Mesenchymal stem cell (in vitro differentiated cells and primary cell): Measurements from ENCODE around the gene TAF4. TPM values are rescaled to one million over a fixed set of nuclear protein-coding genes. Genes with fewer than 3 reads are reported as not detected.
A peak's percentile ranks its signal among the peaks of the same experiment; 100 is the strongest.

Experiments used
- DNase-seq: peaks from one replicate; pipeline ENCODE4 v3.0.0-alpha.2; 2013
- H2AFZ ChIP-seq: one replicate; pipeline ENCODE4 v1.6.1; 2013; ENCODE audit warnings: low read depth, mild to moderate bottlenecking, control low read depth, inconsistent platforms, low read length, moderate library complexity
- H2AK5ac ChIP-seq: 2 replicates; pipeline ENCODE4 v1.6.1; 2013; ENCODE audit warnings: low read length, moderate library complexity, mild to moderate bottlenecking, inconsistent platforms; ENCODE audit not compliant: severe bottlenecking
- H2BK120ac ChIP-seq: one replicate; pipeline ENCODE4 v1.6.1; 2013; ENCODE audit warnings: low read depth, mild to moderate bottlenecking, inconsistent platforms, low read length, moderate library complexity
- H2BK12ac ChIP-seq, 2 experiments: one replicate each; pipeline ENCODE4 v1.6.1; 2013; ENCODE audit warnings: inconsistent platforms in 2 of 2, low read length in 2 of 2, mild to moderate bottlenecking in 2 of 2, moderate library complexity in 2 of 2, control low read depth in 1 of 2
- H2BK15ac ChIP-seq: one replicate; pipeline ENCODE4 v1.6.1; 2013; ENCODE audit warnings: mild to moderate bottlenecking, low read depth, inconsistent platforms; ENCODE audit not compliant: poor library complexity, severe bottlenecking
- H2BK5ac ChIP-seq: 2 replicates; pipeline ENCODE4 v1.6.1; 2013; ENCODE audit warnings: low read depth, mild to moderate bottlenecking, low read length, control low read depth, inconsistent platforms; ENCODE audit not compliant: poor library complexity, severe bottlenecking
- H3K14ac ChIP-seq, 2 experiments: one replicate each; pipeline ENCODE4 v1.6.1; 2013; ENCODE audit warnings: inconsistent platforms in 2 of 2, low read length in 2 of 2, control low read depth in 1 of 2, mild to moderate bottlenecking in 1 of 2, moderate library complexity in 1 of 2
- H3K18ac ChIP-seq, 2 experiments: one replicate each; pipeline ENCODE4 v1.6.1; 2013; ENCODE audit warnings: inconsistent platforms in 2 of 2, low read length in 2 of 2, control low read depth in 1 of 2, low read depth in 1 of 2, mild to moderate bottlenecking in 1 of 2
- H3K23ac ChIP-seq, 2 experiments: one replicate each; pipeline ENCODE4 v1.6.1; 2013; ENCODE audit warnings: inconsistent platforms in 2 of 2, low read length in 2 of 2, mild to moderate bottlenecking in 2 of 2, moderate library complexity in 2 of 2, control low read depth in 1 of 2
- H3K27ac ChIP-seq: 2 replicates; pipeline ENCODE4 v1.5.1; 2013; ENCODE audit warnings: mild to moderate bottlenecking, moderate library complexity, low read length, control low read depth, inconsistent platforms; ENCODE audit not compliant: poor library complexity, severe bottlenecking
- H3K27me3 ChIP-seq, 2 experiments: 2 replicates each; pipeline versions ENCODE4 v1.6.1 to v1.7.0; 2013; ENCODE audit warnings: low read length in 2 of 2, mild to moderate bottlenecking in 2 of 2, moderate library complexity in 2 of 2, control low read depth in 1 of 2, inconsistent platforms in 1 of 2; ENCODE audit not compliant: control insufficient read depth in 1 of 2, insufficient read depth in 1 of 2
- H3K36me3 ChIP-seq, 2 experiments: 2 replicates each; pipeline versions ENCODE4 v1.6.1 to v1.7.0; 2013; ENCODE audit warnings: low read length in 2 of 2, control low read depth in 1 of 2, inconsistent platforms in 1 of 2, low read depth in 1 of 2, mild to moderate bottlenecking in 1 of 2; ENCODE audit not compliant: insufficient read depth in 2 of 2, control insufficient read depth in 1 of 2
- H3K4ac ChIP-seq, 2 experiments: one replicate each; pipeline ENCODE4 v1.6.1; 2013; ENCODE audit warnings: inconsistent platforms in 2 of 2, low read length in 2 of 2, mild to moderate bottlenecking in 2 of 2, moderate library complexity in 2 of 2, control low read depth in 1 of 2, low read depth in 1 of 2
- H3K4me1 ChIP-seq: 2 replicates; pipeline ENCODE4 v1.6.1; 2013; ENCODE audit warnings: low read depth, low read length, control low read depth; ENCODE audit not compliant: control insufficient read depth, insufficient read depth
- H3K4me2 ChIP-seq: 2 replicates; pipeline ENCODE4 v1.6.1; 2013; ENCODE audit warnings: low read length, mild to moderate bottlenecking, inconsistent platforms; ENCODE audit not compliant: poor library complexity, severe bottlenecking
- H3K4me3 ChIP-seq, 2 experiments: 2 replicates each; pipeline versions ENCODE4 v1.5.1 to v1.7.0; 2013; ENCODE audit warnings: low read length in 2 of 2, mild to moderate bottlenecking in 2 of 2, control low read depth in 1 of 2, low read depth in 1 of 2; ENCODE audit not compliant: insufficient read depth in 1 of 2
- H3K79me1 ChIP-seq: replicated peaks from 2 replicates; pipeline ENCODE4 v1.6.1; 2013; ENCODE audit warnings: mild to moderate bottlenecking, control low read depth, low read length, inconsistent platforms; ENCODE audit not compliant: poor library complexity, severe bottlenecking
- H3K9ac ChIP-seq: 2 replicates; pipeline ENCODE4 v1.7.0; 2013; ENCODE audit warnings: mild to moderate bottlenecking, low read length, moderate library complexity
- H3K9me3 ChIP-seq: 2 replicates; pipeline ENCODE4 v1.7.0; 2013; ENCODE audit warnings: mild to moderate bottlenecking, low read length; ENCODE audit not compliant: control insufficient read depth
- H4K8ac ChIP-seq: one replicate; pipeline ENCODE4 v1.6.1; 2013; ENCODE audit warnings: inconsistent platforms, mild to moderate bottlenecking, low read length, moderate library complexity
- H4K91ac ChIP-seq: one replicate; pipeline ENCODE4 v1.6.1; 2013; ENCODE audit warnings: mild to moderate bottlenecking, low read length, inconsistent platforms
- WGBS: methylation state at CpG from one replicate; pipeline ENCODE4 v1.1.7; 2013; ENCODE audit warnings: mixed read lengths; 5-methylcytosine and 5-hydroxymethylcytosine counted together
- small RNA-seq: library from polyadenylated mRNA; stranded (forward); fragments of <200 nt; extraction: miRNeasy Mini kit (QIAGEN cat#:217004); gene quantifications from one replicate; pipeline ENCODE3, GENCODE V24; 2013; ENCODE audit warnings: low read depth

TAF4 gene

DNA sequence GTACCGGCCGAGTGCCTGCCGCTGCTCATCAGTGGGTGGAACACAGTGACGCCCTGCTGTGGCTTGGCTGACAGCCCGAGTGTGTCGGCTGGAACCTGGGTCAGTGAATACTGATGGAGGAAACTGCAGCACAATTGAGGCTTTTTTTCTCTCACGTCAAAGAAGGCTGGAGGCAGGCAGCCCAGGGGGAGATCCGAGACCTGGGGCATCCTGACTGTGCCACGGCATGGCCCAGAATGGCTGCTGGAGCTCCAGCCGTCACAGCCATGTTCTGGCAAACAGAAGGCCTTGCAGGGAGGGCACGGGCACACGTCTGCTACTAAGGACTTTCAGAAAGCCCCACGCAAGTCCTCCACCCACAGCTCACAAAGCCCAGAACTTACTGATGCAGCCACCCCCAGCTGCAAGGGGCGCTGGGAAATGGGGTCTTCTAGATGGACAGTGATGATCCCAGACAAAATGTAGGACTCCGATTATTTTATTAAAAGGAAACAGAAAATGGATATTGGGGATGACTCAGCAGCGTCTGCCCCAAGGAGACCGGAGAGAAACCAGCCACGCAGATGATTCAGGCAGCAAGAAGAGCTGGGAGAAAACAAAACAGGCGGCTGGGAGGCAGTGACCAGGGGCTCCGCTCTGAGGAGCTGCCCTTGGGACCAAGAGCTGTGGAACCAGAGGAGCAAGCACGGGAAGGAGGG, 140.0 kb downstream of the TAF4 start:
- Histone ChIP-seq H2AFZ (no peak overlapping the region), H3K23ac (no peak overlapping the region), H3K27me3 (peaks cover 0 to 13% of the 10 kb centered on the region in 2 experiments), H3K9me3 (no peaks in the 10 kb centered on the region), H3K4me3 (no peak overlapping the region), H3K18ac (no peak overlapping the region), H3K14ac (no peak overlapping the region), H3K4ac (no peak overlapping the region), H3K79me1 (no peaks in the 10 kb centered on the region), H3K4me1 (peaks cover 17% of the 10 kb centered on the region), H2BK5ac (no peak overlapping the region), H3K4me2 (peak overlapping the region; percentile 29), H2AK5ac (no peak overlapping the region), H2BK12ac (no peak overlapping the region), H2BK120ac (no peak overlapping the region), H3K36me3 (no peaks in the 10 kb centered on the region), H3K9ac (no peak overlapping the region), H2BK15ac (no peak overlapping the region), H4K91ac (no peak overlapping the region), H4K8ac (no peak overlapping the region), H3K27ac (peak overlapping the region; percentile 43)
- WGBS, result 80% methylated on average over 20 of the region's 21 CpGs
- DNase-seq, result no peak

DNA sequence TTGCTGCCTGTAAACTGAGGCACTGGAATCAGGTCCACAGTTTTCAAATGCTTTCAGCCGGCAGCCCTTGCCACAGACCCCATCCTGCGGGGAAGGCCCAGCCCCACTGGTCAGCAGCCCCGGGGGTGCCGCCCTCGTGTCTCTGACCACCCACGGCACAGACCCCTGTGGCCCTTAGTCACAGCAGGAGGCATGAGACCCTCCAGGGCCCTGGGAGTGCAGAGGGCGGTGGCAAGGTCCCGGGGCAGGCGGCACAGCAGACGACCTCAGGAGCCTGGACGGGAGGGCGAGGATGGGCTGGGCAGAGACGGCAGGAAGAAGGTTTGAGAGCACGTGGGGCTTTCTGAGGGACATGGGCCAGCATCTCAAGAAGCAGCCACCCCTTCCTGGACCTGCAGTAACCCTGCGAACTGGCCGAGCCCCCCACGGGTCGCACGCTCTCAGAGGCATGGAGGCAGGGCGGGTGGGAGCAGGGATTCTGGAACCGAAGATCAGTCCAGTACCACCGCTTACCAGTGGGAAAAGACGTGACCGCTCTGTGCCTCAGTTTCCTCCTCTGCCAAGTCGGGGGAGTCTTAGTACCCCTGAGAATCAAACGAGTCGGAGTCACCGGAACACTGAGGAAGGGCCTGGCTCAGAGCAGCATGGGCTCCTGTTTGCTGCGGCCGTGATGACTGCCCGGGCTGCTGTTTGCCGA, 140.7 kb downstream of the TAF4 start:
- H2BK15ac ChIP-seq, result no peak overlapping the region
- no peaks in the 10 kb centered on the region for H3K36me3 ChIP-seq
- H2BK120ac ChIP-seq, result no peak overlapping the region
- no peak overlapping the region for H4K91ac ChIP-seq
- H3K4me2 ChIP-seq, result no peak overlapping the region
- H3K27me3 ChIP-seq, result peaks cover 0 to 13% of the 10 kb centered on the region in 2 experiments
- H3K27ac ChIP-seq, result no peak overlapping the region
- H2BK5ac ChIP-seq, result no peak overlapping the region
- H3K4me1 ChIP-seq, result peaks cover 17% of the 10 kb centered on the region
- no peak overlapping the region for H3K4ac ChIP-seq
- no peak overlapping the region for H3K23ac ChIP-seq
- H2AFZ ChIP-seq, result no peak overlapping the region
- H3K9me3 ChIP-seq, result no peaks in the 10 kb centered on the region
- peak overlapping the region in 1 of 2 experiments; percentile 2 for H3K4me3 ChIP-seq
- no peak overlapping the region for H2AK5ac ChIP-seq
- no peak overlapping the region for H2BK12ac ChIP-seq
- 89% methylated on average over 32 of the region's 32 CpGs for WGBS
- DNase-seq, result no peak
- H3K9ac ChIP-seq, result no peak overlapping the region
- H4K8ac ChIP-seq, result no peak overlapping the region
- no peaks in the 10 kb centered on the region for H3K79me1 ChIP-seq
- no peak overlapping the region for H3K18ac ChIP-seq
- no peak overlapping the region for H3K14ac ChIP-seq

Small RNAs within 50 kb of the gene (small RNA-seq; reads per million reads assigned to genes)
- not detected for gene MIR3195
